Vagina (tissue), 2 donors: Measurements from ENCODE around the gene SUSD1.

Source experiments
- CTCF ChIP-seq, 3 experiments: fragments of 450-650 bp in 2 of 3; fragments of 200-600 bp in 1 of 3; sonication (generic) in 1 of 3; IDR thresholded peaks; one replicate each; pipeline ENCODE4 v1.5.1; 2017 to 2019; ENCODE audit warnings: antibody characterized with exemption in 3 of 3, mild to moderate bottlenecking in 2 of 3, moderate library complexity in 2 of 3
- POLR2A ChIP-seq, 2 donors: fragments of 450-650 bp; IDR thresholded peaks; one replicate each; pipeline ENCODE4 v1.6.1; 2017; ENCODE audit warnings: antibody characterized with exemption in 2 of 2, mild to moderate bottlenecking in 2 of 2, moderate library complexity in 2 of 2
- POLR2AphosphoS5 ChIP-seq, 2 donors: sonication (generic); formaldehyde crosslinking; IDR thresholded peaks; one replicate each; pipeline ENCODE4 v1.9.0; 2017; ENCODE audit warnings: antibody characterized with exemption in 2 of 2, mild to moderate bottlenecking in 2 of 2, low read depth in 1 of 2; ENCODE audit not compliant: insufficient read depth in 1 of 2

- TF ChIP-seq CTCF (IDR thresholded peaks at IDR 0.05) (no peak), POLR2A (IDR thresholded peaks at IDR 0.05) (no peak), POLR2AphosphoS5 (IDR thresholded peaks at IDR 0.05; ENCODE audit: insufficient read depth in 1 of 2, low read depth in 1 of 2) (no peak)
Measured at GRCh38 chr9:112104401-112104800, 70.7 kb downstream of the SUSD1 start.
